GM10266 (cell line): ENCODE data around the gene PALLD.

ENCODE experiments used
- DNase-seq: peaks from one replicate; pipeline ENCODE4 v3.0.0; 2012; ENCODE audit errors: extremely low spot score
- TF ChIP-seq, protein P1 (sequence below): IDR thresholded peaks from 2 replicates; pipeline ENCODE4 v1.5.1; 2012; ENCODE audit warnings: mild to moderate bottlenecking, low read depth; ENCODE audit not compliant: control insufficient read depth, insufficient read depth; ENCODE audit errors: missing control alignments

Gene PALLD

GRCh38 chr4:168751263-168752225 is 254.7 kb downstream of the PALLD start:
- no peak for DNase-seq
- TF ChIP-seq, protein P1, sequence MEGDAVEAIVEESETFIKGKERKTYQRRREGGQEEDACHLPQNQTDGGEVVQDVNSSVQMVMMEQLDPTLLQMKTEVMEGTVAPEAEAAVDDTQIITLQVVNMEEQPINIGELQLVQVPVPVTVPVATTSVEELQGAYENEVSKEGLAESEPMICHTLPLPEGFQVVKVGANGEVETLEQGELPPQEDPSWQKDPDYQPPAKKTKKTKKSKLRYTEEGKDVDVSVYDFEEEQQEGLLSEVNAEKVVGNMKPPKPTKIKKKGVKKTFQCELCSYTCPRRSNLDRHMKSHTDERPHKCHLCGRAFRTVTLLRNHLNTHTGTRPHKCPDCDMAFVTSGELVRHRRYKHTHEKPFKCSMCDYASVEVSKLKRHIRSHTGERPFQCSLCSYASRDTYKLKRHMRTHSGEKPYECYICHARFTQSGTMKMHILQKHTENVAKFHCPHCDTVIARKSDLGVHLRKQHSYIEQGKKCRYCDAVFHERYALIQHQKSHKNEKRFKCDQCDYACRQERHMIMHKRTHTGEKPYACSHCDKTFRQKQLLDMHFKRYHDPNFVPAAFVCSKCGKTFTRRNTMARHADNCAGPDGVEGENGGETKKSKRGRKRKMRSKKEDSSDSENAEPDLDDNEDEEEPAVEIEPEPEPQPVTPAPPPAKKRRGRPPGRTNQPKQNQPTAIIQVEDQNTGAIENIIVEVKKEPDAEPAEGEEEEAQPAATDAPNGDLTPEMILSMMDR, result no peak

DNA sequence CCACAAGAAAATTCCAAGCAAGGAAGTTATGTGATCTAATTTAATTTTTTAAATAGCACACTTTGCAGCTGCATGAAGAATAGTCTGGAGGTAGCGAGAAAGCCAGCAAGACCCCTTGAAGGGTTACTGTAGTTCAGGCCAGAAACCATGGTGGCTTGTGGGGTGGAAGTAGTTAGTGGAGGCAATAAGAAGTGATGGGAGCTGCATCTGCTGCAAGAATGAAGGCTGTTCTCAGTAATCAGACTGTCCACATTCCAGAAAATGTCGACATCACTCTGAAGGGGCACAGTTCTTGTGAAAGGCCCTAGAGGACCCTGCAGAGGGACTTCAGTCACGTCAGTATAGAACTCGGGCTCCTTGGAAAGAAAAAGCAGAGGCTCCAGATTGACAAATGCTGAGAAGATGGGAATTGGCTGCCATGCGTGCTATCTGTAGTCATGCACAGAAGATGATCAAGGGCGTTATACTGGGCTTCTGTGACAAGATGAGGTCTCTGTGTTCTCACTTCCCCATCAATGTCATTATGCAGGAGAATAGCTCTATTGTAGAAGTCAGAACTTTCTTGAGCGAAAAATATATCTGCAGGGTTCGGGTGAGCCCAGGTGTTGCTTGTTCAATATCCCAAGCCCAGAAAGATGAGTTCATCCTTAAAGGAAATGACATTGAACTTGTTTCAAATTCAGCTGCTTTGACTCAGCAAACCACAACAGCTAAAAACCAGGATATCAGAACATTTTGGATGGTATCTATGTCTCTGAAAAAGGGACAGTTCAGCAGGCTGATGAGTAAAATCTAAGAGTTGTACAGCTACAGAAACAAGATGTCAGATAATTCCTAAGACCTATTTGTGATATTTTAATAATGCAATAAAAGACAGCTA is 259.0 kb downstream of the PALLD start:
- TF ChIP-seq, protein P1, result no peak
- DNase-seq, result no peak

DNA sequence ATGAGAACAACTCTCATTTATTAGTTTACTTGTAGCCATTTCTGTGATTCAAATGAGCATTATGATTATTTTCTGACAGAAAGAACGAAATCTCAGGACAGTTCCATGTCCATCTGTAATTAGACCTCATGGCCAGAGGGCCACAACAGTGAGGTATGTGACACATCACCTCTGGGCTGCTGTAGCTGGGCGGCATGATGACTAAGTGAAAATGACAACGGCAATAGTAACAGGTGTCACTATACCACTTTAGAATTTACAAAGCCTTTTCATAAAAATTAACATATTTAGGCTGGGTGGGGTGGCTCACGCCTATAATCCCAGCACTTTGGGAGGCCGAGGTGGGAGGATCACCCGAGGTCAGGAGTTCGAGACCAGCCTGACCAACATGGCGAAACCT is 260.6 kb downstream of the PALLD start:
- DNase-seq, result no peak

GRCh38 chr4:168758351-168758876 is 261.6 kb downstream of the PALLD start:
- no peak for DNase-seq
- TF ChIP-seq, protein P1, result no peak

More for the DNA sequence above, 260.6 kb downstream of the PALLD start:
- TF ChIP-seq, protein P1, result no peak

GRCh38 chr4:168759321-168759720 is 262.5 kb downstream of the PALLD start:
- TF ChIP-seq, protein P1, result no peak
- DNase-seq, result no peak

DNA sequence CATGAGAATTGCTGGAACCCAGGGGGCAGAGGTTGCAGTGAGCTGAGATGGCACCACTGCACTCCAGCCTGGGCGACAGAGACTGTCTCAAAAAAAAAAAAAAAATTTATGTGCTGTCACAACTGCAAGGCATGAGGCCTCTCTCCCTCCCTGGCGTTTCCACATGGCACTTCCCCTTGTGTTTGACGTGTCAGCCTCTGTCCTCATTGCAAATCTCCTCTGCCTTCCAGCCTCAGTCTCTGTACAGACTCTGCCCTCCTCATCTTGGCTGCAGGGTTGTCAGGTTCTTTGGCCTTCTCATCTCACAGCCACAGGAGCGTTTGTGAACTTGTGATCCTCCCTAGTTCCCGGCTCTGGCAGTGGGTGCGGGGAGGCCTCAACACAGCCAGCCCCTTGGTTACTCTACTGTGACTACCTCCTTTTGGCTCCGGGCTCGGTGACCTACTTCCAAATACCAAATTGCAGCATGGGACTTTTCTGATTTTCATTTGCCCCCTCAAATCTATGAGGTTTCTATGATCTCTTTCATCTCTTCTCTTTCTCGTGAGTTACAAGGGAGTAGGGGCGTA is 263.2 kb downstream of the PALLD start:
- TF ChIP-seq, protein P1, result no peak
- no peak for DNase-seq
